Stimulated activated CD4-positive, alpha-beta T cell treated with anti-CD3 and anti-CD28 coated beads, Interleukin-12 subunit alpha, Interleukin-12 subunit beta, amount 100 ng/mL, for 48 hours (primary cell): ENCODE results near the gene VLDLR.

ENCODE experiments used
- DNase-seq, 3 donors: peaks; one replicate each; pipeline ENCODE4 v3.0.0-alpha.2; 2020; ENCODE audit warnings: low read depth in 2 of 3, low spot score in 1 of 3

Gene VLDLR

GRCh38 chr9:2662496-2662895, 40.9 kb downstream of the VLDLR start:
- DNase-seq = no peak

DNA sequence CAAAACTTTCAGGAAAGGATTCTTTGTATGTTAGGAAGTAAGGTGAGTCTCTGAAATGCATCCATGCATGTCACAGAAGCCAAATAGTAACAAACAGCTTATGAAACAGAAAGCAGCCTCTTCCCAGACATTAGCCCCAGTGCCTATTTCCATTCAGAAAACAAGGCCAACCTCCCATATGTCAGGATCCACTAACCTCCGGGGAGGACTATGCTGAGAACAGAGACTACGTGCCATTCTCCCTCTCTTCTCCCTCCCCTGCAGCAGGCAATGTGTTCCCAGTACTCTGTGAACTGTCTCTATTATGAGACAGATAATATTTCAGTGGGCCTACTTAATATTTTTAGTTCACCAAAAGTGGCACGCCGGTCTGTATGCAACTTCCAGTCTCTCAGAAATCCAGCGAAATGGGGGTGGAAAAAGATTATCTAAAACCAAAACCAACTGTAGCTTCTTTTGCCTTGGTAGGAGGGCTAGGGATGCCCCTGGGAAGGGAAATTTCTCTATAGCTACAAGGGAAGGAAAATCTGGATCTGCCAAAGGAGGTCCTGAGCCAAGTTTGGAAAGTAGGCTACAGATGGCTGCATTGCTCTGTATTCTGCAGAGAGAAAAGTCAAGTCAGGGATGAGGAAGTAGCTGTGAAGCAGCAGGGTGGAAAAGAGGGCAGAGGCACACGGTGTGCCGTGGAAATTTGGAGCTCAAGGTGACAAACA, 42.0 kb downstream of the VLDLR start:
- DNase-seq = no peak

- no peak for DNase-seq
Observed at GRCh38 chr9:2664174-2665065, 42.8 kb downstream of the VLDLR start.

GRCh38 chr9:2666569-2666968, 45.0 kb downstream of the VLDLR start:
- no peak for DNase-seq

- DNase-seq = no peak
Observed at GRCh38 chr9:2673161-2673560, 51.6 kb downstream of the VLDLR start.

GRCh38 chr9:2674141-2674824, 52.7 kb downstream of the VLDLR start:
- DNase-seq = no peak

DNA sequence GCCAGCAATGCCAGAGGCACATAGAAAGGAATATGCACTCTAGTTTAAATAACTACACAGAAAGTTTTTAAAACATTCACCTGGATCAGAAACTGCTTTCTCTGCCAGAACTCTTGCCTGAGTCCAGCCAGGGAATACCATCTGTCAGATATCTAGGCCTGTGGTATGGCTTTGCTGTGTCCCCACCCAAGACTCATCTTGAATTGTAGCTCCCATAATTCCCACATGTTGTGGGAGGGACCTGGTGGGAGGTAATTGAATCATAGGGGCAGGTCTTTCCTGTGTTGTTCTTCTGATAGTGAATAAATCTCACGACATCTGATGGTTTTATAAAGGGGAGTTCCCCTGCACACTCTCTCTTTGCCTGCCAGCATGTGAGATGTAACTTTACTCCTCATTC, 54.2 kb downstream of the VLDLR start:
- DNase-seq = no peak

GRCh38 chr9:2676466-2676865, 54.9 kb downstream of the VLDLR start:
- no peak for DNase-seq

DNA sequence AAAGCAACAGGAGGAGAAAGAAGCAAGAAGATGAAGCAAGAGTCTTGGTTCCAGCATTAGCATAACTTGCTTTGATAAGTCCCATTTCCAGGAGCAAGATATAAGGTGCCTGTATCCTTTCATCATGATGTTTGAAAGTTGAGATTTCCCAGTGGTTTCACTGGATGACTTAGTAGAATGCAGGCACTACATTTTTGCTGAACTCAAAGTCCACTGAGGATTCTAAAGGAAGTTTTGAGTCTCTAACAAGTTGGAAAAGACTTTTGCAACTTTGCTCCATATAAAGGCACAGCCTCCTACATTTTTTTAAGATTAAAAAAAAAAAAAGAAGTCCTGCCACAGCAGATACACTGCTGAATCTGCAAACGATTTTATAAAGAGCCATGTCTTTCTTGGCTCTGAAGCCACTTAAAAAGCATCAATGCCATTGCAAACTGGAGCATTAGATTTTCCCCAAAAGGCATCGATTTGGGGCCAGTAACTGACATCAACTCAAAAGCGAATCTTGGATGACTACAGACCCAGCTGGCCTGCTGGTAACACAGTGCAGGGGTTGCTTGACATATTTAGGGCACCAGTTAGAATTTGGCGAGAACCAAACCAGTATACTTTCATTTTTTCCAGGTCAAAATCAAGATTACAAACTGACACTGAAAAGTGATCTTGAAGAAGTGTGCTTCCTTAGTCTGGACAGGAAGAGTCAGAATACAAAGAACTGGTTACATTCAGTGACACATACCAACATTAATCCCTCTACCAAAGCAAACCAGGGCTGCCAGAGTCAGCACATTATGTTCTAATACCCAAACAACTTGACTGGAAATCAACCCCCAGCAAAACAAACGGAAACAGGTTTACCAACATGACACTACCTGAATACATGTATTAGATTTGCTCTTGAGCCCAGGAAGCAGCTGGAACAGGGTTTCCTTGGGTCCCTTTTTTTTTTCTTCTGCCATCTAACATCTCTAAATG, 56.6 kb downstream of the VLDLR start:
- no peak for DNase-seq

DNA sequence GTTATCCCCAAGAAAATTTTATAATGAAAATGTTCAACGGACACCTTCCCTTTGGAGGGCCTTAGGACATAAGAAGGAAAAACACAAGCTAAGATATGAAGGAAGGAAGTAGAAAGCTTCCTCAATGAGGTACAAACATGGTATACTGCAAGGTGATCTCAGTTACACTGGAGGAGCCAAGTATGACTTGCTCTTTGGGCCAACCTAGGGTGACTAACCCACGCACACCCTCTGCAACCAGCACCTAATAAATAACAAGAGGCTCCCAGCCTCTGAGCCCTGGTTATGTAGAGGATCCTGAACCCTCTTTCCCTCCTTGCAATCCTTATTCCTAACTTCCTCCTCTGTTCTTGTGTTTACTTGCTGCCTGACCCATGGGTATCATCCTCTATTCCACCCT, 57.4 kb downstream of the VLDLR start:
- DNase-seq = no peak

DNA sequence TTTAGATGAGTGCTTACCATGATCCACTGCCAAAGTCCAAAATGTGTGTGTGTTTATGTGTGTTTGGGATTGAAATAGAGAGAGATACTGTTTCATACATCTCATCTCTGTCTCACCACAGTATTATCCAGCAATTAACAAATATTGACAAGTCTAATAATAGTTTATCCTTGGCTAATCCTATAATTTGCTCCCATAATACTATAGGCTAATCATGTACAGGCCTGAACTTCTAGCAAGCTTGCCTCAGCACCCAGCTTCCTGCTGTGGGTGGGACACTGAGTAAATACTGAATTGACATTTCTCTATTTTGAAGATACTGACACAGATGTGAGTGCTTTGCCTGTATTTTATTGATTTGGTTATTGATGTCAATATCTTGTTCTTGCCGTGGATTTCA, 60.4 kb downstream of the VLDLR start:
- DNase-seq = no peak

DNA sequence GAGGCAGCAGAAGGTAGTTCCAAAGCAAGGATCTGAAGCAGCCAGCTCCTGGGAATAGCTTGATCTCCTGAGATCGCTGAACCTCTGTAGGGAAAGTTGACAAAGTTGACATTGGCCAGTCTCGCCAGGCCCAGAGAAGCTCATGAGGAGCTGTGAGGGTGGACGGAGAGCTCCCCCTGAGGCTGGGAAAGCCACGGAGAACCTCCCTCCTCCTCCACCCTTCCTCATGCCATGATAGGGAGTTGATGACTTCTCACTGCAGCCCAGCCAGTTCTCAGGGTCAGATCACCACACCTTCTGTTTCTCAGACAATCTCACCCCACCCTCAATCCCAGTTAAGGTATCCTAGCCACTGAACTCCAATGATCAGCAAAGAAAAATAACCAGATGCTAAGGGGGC, 65.3 kb downstream of the VLDLR start:
- DNase-seq = no peak

DNA sequence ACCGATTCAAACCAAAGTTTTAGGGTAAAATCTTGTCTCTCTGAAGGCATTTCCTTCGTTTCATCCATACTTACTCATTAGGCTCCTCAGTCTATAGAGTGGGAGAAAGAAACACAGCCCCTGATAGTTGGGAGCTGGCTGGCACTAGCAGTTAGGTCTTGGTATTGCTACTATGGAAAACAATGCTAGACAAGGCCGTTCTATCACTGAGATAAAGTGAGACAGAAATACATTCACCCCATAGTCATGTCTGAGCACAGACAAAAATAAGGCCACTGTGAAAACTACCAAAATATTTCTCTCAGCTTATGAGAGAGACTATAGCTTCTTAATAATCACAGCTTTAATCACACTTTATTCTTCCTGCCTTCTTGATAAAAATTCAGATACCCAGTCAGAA, 67.0 kb downstream of the VLDLR start:
- DNase-seq = no peak

- no peak for DNase-seq
Observed at GRCh38 chr9:2691212-2691611, 69.6 kb downstream of the VLDLR start.

DNA sequence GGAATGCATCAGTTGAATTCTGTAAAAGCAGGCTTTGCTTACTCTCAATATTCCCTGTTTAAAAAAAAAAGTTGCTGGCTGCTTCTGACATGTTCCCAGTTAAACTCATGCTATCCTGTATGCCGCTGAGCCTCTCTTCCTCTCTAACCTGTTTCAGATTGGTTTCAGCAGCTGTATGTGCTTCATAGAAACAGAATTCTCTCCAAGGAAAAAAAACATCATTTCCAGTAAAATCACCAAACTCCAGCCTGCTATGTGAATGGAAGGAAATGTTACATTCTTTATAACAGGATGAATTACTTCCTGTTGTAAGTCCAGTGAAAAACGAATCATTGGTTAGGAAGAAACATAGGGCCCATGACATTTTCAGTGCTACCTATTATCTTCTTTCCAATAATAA, 70.0 kb downstream of the VLDLR start:
- no peak for DNase-seq

DNA sequence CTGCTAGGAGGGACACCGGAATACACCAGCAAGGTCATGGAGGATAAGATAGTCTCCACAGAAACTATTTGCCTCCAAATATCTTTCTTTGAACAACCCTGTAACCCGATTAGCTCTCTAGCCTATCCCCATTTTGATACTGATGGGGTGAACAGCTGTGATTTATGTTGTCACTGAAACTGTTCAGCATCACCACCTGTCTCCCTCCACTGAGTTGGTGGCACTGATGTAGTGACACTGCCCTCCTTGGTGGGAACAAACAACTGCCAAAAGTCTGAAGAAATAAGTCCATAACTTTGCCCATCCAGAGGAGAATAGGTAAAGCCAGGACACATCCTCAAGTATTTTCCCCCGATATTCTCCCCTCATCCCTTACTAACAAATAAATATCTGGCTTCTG, 71.5 kb downstream of the VLDLR start:
- DNase-seq = no peak

- DNase-seq = no peak
Observed at GRCh38 chr9:2697492-2697891, 75.9 kb downstream of the VLDLR start.

DNA sequence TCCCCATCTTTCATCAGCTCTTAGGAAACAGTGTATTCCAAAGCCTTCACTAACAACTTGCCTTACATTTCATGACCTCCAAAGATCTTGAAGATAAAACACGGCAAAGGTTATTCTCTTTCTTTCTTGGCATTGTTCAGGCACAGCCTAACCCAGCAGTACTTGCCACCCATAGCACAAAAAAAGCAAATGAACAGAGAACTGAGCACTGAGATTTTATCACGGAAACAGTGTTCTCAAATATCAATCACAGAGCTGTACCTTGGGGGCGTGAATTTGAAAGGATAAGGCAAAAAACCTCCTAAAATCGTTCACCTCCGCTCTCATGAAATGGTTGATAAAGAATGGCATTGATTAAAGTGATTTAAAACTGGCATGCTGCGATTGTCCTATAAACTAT, 78.8 kb downstream of the VLDLR start:
- no peak for DNase-seq

DNA sequence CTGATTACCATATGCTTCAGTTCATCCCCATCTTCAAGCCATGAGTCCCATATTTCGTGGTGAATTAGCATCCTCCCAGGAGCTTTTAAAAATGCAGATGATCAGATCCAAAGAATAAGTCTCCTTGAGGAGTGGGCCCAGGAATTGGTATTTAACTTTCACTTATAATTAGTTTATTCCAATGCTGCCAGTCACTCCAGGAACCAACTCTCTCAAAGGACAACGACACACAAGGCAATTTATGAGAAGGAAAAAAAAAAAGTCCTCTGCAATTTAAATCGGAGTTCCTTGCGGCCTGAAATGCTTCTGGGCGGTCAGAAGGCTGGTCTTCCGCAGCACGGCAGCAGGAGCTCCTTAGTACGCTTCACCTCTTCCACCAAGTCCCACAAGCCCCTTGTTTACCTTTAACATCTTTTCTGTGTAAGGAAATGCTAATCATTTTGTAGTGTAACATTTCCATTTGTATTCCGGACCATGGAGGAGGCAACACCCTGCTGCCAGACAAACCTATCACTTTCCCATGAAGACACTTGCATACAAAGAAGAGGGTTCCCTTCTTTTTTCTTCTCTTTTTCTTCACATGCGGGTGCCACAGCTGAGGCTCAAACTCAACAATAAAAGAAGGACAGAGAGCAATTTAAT, 79.4 kb downstream of the VLDLR start:
- no peak for DNase-seq

- DNase-seq = no peak
Observed at GRCh38 chr9:2704504-2704903, 82.9 kb downstream of the VLDLR start.
